ENCODE results near the gene CNTFR. TPM values are rescaled to one million over a fixed set of nuclear protein-coding genes. Genes with fewer than 3 reads are reported as not detected.

Gene CNTFR
- total and polyA plus RNA-seq, 2 experiments from 2014 or later, result 4.7 to 7.5 TPM

- TF ChIP-seq EZH2 (IDR thresholded peaks at IDR 0.05; ENCODE audit: borderline replicate concordance), result no peak
- TF ChIP-seq CTCF (IDR thresholded peaks at IDR 0.05; ENCODE audit: poor library complexity), result no peak
- no peak for TF ChIP-seq EZH2phosphoT487 (IDR thresholded peaks at IDR 0.05; ENCODE audit: low read depth, severe bottlenecking, unreplicated experiment)
- 82% methylated on average over 11 of the region's 12 CpGs for WGBS (ENCODE audit: low lambda C conversion rate, missing lambda C conversion rate)
- Histone ChIP-seq H3K27ac (no peak overlapping the region), H2AFZ (no peak overlapping the region), H3K9me3 (ENCODE audit: low read depth) (no peaks in the 10 kb centered on the region), H3K36me3 (replicated peaks; ENCODE audit: insufficient read depth, low read depth) (no peaks in the 10 kb centered on the region), H3K9me2 (replicated peaks; ENCODE audit: insufficient read depth) (no peaks in the 10 kb centered on the region), H3K4me2 (no peak overlapping the region), H3K4me3 (no peak overlapping the region), H3K79me2 (no peaks in the 10 kb centered on the region), H4K20me1 (ENCODE audit: insufficient read depth, poor library complexity, severe bottlenecking) (no peaks in the 10 kb centered on the region), H3K27me3 (peaks cover 4% of the 10 kb centered on the region), H3K4me1 (ENCODE audit: insufficient read depth) (peaks cover 17% of the 10 kb centered on the region)
- DNase-seq (ENCODE audit: low spot score), result no peak
Measured at GRCh38 chr9:34550016-34550680, 39.4 kb downstream of the CNTFR start.

GRCh38 chr9:34549407-34549732, 40.2 kb downstream of the CNTFR start:
- 75% methylated on average over 5 of the region's 5 CpGs for WGBS (ENCODE audit: low lambda C conversion rate, missing lambda C conversion rate)
- Histone ChIP-seq H3K9me2 (replicated peaks; ENCODE audit: insufficient read depth) (no peaks in the 10 kb centered on the region), H3K4me3 (no peak overlapping the region), H3K79me2 (no peaks in the 10 kb centered on the region), H4K20me1 (ENCODE audit: insufficient read depth, poor library complexity, severe bottlenecking) (no peaks in the 10 kb centered on the region), H3K27me3 (peaks cover 8% of the 10 kb centered on the region), H2AFZ (no peak overlapping the region), H3K36me3 (replicated peaks; ENCODE audit: insufficient read depth, low read depth) (no peaks in the 10 kb centered on the region), H3K4me2 (no peak overlapping the region), H3K4me1 (ENCODE audit: insufficient read depth) (peaks cover 11% of the 10 kb centered on the region), H3K9me3 (ENCODE audit: low read depth) (no peaks in the 10 kb centered on the region), H3K27ac (no peak overlapping the region)
- no peak for DNase-seq (ENCODE audit: low spot score)
- TF ChIP-seq CTCF (IDR thresholded peaks at IDR 0.05; ENCODE audit: poor library complexity) (no peak), EZH2 (IDR thresholded peaks at IDR 0.05; ENCODE audit: borderline replicate concordance) (no peak), EZH2phosphoT487 (IDR thresholded peaks at IDR 0.05; ENCODE audit: low read depth, severe bottlenecking, unreplicated experiment) (no peak)

DNA sequence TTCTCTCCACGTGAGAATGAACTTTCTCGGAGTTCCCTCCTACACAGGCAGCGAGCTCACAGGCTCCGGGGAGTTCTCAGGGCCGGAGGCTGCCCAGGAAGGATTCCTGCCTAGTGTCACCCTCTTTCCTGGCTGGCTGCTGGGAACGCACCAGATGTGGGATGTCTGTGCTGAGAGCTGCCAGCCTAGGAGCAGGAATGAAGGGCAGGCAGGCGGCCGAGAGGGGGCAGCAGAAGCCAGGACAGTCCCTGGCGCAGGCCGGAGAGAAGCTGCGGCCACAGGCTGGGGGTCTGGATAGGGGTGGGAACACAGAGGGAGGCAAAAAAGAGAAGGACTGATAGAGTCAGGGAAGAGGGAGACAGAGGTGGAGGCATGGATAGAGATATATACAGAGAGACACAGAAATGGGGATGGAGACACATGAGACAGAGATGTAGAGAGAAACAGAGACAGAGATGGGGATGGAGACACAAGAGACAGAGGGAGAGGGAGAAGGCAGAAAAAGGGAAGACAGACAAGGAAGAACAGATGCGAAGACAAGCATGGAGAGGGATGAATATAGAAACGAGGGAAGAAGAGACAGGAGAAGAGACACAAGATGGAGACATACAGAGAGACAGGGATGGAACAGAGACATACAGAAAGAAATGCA, 41.4 kb downstream of the CNTFR start:
- Histone ChIP-seq H3K4me1 (ENCODE audit: insufficient read depth) (no peaks in the 10 kb centered on the region), H3K36me3 (replicated peaks; ENCODE audit: insufficient read depth, low read depth) (no peaks in the 10 kb centered on the region), H3K4me3 (no peak overlapping the region), H3K27me3 (peaks cover 9% of the 10 kb centered on the region), H3K27ac (no peak overlapping the region), H3K9me2 (replicated peaks; ENCODE audit: insufficient read depth) (no peaks in the 10 kb centered on the region), H2AFZ (no peak overlapping the region), H3K79me2 (no peaks in the 10 kb centered on the region), H4K20me1 (ENCODE audit: insufficient read depth, poor library complexity, severe bottlenecking) (no peaks in the 10 kb centered on the region), H3K4me2 (no peak overlapping the region), H3K9me3 (ENCODE audit: low read depth) (no peaks in the 10 kb centered on the region)
- TF ChIP-seq CTCF (IDR thresholded peaks at IDR 0.05; ENCODE audit: poor library complexity) (peak; percentile 87), EZH2phosphoT487 (IDR thresholded peaks at IDR 0.05; ENCODE audit: low read depth, severe bottlenecking, unreplicated experiment) (no peak)
- WGBS (ENCODE audit: low lambda C conversion rate, missing lambda C conversion rate), result 23% methylated on average over 10 of the region's 13 CpGs
- DNase-seq (ENCODE audit: low spot score), result peak; percentile 87
